SK-N-MC (cell line): ENCODE results near the gene NEU2.

Source experiments
- EZH2 ChIP-seq: fragments of 200-600 bp; sonication (generic); IDR thresholded peaks from one replicate; pipeline ENCODE4 v1.6.1; 2017; ENCODE audit warnings: antibody characterized with exemption
- FOXP2 ChIP-seq: optimal IDR thresholded peaks from 2 replicates; pipeline ENCODE3; 2011; ENCODE audit warnings: mild to moderate bottlenecking, moderate library complexity; ENCODE audit not compliant: insufficient read depth; ENCODE audit errors: extremely low read length, control extremely low read depth
- POLR2AphosphoS5 ChIP-seq: IDR thresholded peaks from 2 replicates; pipeline ENCODE4 v1.6.1; 2012; ENCODE audit warnings: mild to moderate bottlenecking, low read depth, low read length, borderline replicate concordance

- TF ChIP-seq EZH2 (no peak), FOXP2 (no peak), POLR2AphosphoS5 (no peak)
These were observed 25.8 kb upstream of the NEU2 start for GRCh38 chr2:233006648-233007047.
